ENCODE measurements around the gene CTNNA2.

The CTNNA2 gene

GRCh38 chr2:80438686-80439085 is 925.8 kb downstream of the CTNNA2 start:
- DNase-seq: no peak

GRCh38 chr2:80454628-80455027 is 941.8 kb downstream of the CTNNA2 start:
- DNase-seq: peak in 1 of 2 experiments; percentile 16

- no peak for DNase-seq
These were observed 946.2 kb downstream of the CTNNA2 start for GRCh38 chr2:80459028-80459427.

- DNase-seq: no peak
These were observed 948.8 kb downstream of the CTNNA2 start for GRCh38 chr2:80461505-80462197.

GRCh38 chr2:80462654-80463053 is 949.8 kb downstream of the CTNNA2 start:
- no peak for DNase-seq

- no peak for DNase-seq
These were observed 951.4 kb downstream of the CTNNA2 start for GRCh38 chr2:80464275-80464674.

GRCh38 chr2:80467262-80467811 is 954.5 kb downstream of the CTNNA2 start:
- no peak for DNase-seq

- no peak for DNase-seq
These were observed 956.6 kb downstream of the CTNNA2 start for GRCh38 chr2:80469428-80469827.

- DNase-seq: no peak
These were observed 960.2 kb downstream of the CTNNA2 start for GRCh38 chr2:80473069-80473468.

GRCh38 chr2:80473796-80474195 is 960.9 kb downstream of the CTNNA2 start:
- DNase-seq: no peak

- DNase-seq: no peak
These were observed 963.1 kb downstream of the CTNNA2 start for GRCh38 chr2:80475970-80476369.

GRCh38 chr2:80476535-80477117 is 963.8 kb downstream of the CTNNA2 start:
- DNase-seq: no peak

- DNase-seq: no peak
These were observed 969.4 kb downstream of the CTNNA2 start for GRCh38 chr2:80482276-80482675.

GRCh38 chr2:80489717-80490116 is 976.9 kb downstream of the CTNNA2 start:
- DNase-seq: no peak

GRCh38 chr2:80490964-80491363 is 978.1 kb downstream of the CTNNA2 start:
- no peak for DNase-seq

GRCh38 chr2:80496346-80496745 is 983.5 kb downstream of the CTNNA2 start:
- no peak for DNase-seq

- no peak for DNase-seq
These were observed 983.9 kb downstream of the CTNNA2 start for GRCh38 chr2:80496775-80497174.

GRCh38 chr2:80499095-80499494 is 986.2 kb downstream of the CTNNA2 start:
- DNase-seq: peak; percentile 2

GRCh38 chr2:80501874-80502624 is 989.2 kb downstream of the CTNNA2 start:
- no peak for DNase-seq

GRCh38 chr2:80506563-80506962 is 993.7 kb downstream of the CTNNA2 start:
- DNase-seq: no peak

- no peak for DNase-seq
These were observed 997.9 kb downstream of the CTNNA2 start for GRCh38 chr2:80510716-80511115.

GRCh38 chr2:80515964-80516363 is 1003.1 kb downstream of the CTNNA2 start:
- no peak for DNase-seq

GRCh38 chr2:80517316-80517715 is 1004.5 kb downstream of the CTNNA2 start:
- no peak for DNase-seq

- DNase-seq: no peak
These were observed 1006.3 kb downstream of the CTNNA2 start for GRCh38 chr2:80519121-80519643.
